ENCODE measurements around the gene NTM.

DNA sequence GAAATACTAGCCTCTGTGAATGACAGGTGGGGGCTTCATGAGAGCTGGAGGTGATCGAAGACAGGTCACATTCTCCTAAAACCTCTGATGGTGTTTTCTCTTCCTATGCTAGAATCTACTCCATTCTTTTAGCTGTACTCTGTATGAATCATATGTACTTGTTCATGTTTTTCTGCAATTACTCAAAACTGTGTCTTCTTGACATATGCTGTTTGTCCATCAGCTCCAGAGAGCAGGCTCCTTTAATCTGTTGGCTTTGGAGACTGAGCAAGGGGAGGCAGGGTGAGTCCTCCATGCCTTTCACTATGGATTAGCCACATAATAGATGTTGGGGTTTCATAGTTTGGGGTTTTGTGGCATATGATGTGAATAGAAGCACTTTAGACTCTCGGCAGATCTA lies 598.8 kb downstream of the NTM start:
- TF ChIP-seq POLR2A (IDR thresholded peaks at IDR 0.05): no peak
- TF ChIP-seq, protein P1, sequence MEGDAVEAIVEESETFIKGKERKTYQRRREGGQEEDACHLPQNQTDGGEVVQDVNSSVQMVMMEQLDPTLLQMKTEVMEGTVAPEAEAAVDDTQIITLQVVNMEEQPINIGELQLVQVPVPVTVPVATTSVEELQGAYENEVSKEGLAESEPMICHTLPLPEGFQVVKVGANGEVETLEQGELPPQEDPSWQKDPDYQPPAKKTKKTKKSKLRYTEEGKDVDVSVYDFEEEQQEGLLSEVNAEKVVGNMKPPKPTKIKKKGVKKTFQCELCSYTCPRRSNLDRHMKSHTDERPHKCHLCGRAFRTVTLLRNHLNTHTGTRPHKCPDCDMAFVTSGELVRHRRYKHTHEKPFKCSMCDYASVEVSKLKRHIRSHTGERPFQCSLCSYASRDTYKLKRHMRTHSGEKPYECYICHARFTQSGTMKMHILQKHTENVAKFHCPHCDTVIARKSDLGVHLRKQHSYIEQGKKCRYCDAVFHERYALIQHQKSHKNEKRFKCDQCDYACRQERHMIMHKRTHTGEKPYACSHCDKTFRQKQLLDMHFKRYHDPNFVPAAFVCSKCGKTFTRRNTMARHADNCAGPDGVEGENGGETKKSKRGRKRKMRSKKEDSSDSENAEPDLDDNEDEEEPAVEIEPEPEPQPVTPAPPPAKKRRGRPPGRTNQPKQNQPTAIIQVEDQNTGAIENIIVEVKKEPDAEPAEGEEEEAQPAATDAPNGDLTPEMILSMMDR (IDR thresholded peaks at IDR 0.05): no peak

Measured in Peyer's patch (tissue), 4 donors.